HG03575 (cell line): Measurements from ENCODE around the gene GFRA3.
"Not testable (repeated sequence)": the region's sequence is repeated elsewhere in the genome, so short reads cannot be mapped to it uniquely, and the experiment has no call there.

ENCODE experiments used
- ATAC-seq: cut with Tn5 transposase; IDR thresholded peaks from one replicate; pipeline ENCODE4 v1.9.1; 2021; ENCODE audit not compliant: unreplicated experiment, insufficient number of reproducible peaks, low FRiP score; ENCODE audit errors: extremely low read depth

GFRA3 gene

DNA sequence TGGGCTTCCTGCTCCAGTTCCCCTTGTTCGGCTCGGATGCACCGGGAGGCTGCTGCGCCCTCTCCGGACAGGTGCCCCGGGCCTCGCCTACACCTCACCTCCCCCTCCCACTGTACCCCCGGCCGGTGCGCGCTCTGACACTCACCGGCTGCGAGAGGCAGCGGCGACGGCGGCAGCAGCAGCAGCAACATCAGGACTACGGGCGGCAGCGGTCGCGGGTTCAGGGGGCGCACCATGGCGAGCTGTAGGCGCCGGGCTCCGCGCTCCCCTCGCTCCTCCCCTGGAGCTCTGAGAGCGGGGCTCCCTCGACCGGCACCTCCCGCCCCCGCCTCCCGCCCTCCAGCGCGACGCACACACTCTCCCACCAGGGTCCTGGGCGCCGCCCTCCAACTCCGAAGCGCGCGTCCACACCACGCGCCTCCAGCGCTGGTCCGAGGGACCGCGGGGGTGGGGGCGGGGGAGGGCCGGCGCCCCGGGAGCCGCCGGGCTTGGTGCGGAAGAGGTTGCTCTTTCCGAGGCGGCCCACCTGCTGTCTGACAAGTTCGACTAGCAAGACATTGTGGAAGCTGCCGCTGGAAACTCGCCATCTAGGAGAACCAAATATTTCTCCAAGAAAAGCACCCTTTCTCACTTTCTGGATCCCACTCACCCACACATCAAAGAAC is at the start of gene GFRA3:
GFRA3 (minus strand) TSS at position 433 of the 665 bp plus-strand sequence; CDS start at position 236, 197 bp downstream.
- no peak for ATAC-seq

- ATAC-seq = not testable (repeated sequence)
Measured at GRCh38 chr5:138318211-138318610, 43.8 kb upstream of the GFRA3 start.

GRCh38 chr5:138316355-138316754 is 41.9 kb upstream of the GFRA3 start:
- ATAC-seq = no peak

DNA sequence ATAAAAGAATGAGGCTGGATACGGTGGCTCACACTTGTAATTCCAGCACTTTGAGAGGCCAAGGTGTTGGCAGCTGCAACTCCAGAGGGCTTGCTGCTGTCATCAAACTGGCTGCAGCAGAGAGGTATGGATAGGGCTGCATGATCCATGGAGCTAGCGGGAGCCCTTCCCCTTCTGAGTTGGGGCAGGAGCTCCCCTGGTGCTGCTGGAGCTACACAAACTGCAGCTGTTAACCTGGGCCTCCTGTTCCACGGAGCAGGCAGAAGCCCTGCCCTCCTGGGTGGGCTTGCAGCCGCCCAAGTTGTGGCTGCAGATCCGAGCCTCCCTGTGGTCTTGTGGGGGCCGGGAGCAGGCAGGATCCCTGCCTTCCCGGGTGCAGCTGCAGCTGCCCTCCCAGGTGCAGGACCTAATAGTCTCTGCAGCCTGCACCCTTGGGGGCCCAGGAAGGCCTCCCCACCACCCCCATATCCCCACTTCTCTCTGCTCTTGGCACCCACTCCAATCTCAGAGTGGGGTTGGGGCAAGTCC is 41.4 kb upstream of the GFRA3 start:
- ATAC-seq = no peak

- ATAC-seq = no peak
Measured at GRCh38 chr5:138305797-138306196, 31.4 kb upstream of the GFRA3 start.

DNA sequence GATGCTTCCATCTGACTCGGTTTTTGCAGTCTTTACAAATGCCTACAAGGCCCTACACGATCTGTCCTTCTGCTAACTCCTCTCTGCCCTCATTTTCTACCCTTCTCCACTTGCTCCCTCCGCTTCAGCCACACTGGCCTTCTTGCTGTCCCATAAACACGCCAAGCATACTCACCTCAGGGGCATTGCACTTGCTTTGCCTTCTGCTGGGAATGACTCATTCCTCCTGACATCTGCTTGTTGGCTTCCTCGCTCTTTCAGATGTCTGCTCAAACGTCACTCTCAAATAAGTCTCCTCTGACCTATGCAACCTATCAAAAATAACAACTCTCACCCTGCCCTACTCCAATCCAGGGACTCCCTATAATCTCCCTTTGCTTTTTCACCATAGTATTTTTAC is 29.0 kb upstream of the GFRA3 start:
- no peak for ATAC-seq

- ATAC-seq = no peak
Measured at GRCh38 chr5:138289296-138289695, 14.9 kb upstream of the GFRA3 start.

DNA sequence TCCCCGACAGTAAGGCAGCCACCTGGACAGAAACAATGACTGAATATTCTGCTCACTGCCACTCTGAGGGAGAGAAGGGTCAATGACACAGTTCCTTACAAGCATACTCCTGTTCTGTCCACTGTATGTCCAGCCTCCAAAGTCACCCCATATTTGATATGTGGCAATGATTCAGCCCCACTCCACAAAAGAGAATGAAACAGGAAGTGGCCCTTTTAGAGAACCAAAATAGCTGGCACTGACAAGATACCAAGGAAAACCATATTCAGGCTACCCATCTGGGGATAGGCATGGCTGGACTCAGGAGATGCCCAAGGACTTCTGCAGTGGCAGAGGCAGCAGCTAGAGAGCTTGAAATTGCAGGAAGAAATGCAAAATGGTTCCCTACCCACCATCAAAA is 12.8 kb upstream of the GFRA3 start:
- no peak for ATAC-seq

DNA sequence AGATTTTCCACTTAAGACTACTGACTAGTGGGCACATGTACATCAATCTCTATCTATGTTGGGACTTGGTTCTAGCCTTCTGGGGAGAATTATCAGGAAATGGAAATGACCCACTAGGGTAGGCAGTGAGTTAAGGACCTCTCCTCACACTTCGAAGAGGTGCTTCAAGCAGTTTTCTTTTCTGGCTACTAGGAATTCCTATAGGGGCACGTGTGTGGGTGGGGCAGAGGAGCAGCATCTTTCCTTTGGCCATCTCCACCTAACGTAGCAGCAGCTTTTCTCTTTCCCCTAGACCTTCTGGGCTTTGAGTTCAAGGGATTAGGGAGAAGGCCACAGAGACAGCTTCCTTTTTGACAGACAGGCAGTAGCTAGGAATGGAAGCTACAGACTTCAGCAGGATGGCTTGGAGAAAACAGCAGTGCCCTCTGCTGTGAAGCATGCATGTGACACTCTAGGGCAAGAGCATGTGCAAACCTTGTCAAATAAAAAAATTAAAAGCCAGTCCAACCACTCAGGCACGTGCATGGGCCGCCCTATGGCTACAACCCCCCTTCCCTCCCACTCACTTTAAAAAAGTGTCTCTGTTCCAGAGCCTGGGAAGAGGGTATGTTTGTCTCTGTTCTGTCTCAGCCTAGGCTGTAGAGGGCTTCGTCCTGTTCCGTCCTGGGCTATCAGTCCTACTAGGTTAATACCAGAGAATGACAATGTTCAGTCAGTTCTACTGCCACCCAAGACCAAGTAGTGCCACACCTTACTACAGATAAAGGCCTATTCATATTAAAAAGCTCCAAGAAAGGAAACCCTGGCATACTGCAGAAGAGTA is 8.7 kb upstream of the GFRA3 start:
- ATAC-seq = no peak

- no peak for ATAC-seq
Measured at GRCh38 chr5:138280915-138281314, 6.5 kb upstream of the GFRA3 start.

GRCh38 chr5:138276402-138277054 is 2.1 kb upstream of the GFRA3 start:
- ATAC-seq = no peak

- no peak for ATAC-seq
Measured at GRCh38 chr5:138275895-138276294, 1.5 kb upstream of the GFRA3 start.

GRCh38 chr5:138275379-138275782 is 960 bp upstream of the GFRA3 start:
- ATAC-seq = no peak

DNA sequence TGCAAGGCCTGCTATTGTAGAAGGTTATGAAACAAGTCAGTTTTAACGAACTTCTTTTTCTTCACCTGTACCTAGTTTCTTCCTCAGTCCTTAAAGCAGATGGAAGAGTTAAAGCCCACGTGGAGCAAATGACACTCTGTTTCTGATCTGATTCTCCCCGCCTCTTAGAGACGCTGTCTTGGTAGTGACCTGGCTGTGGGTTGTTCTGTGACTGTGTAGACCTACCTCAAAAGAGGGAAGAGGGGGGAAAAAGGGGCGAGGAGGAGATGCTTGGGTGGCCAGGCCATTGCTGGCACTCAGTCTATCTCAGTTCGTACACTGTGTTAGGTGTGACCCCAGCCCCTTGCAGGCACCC is 610 bp downstream of the GFRA3 start:
- no peak for ATAC-seq

DNA sequence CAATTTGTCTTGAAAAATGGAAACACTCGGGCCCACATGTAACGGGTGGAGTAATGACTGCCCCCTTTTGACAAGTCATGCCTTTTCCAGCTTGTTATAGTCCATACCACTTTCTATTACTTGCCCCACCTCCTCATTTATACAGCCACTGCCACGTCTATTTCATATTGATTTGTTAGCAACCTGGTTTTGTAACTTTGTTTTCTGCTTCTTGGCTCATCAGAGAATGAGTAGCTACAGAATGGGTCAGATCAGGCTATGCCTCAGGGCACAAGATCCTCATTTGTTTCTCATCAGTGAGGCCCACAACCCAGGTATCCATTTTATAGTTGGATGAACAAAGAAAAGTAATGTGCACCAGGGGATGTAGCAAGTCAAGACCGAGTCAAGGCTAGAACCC is 1.7 kb downstream of the GFRA3 start:
- no peak for ATAC-seq

DNA sequence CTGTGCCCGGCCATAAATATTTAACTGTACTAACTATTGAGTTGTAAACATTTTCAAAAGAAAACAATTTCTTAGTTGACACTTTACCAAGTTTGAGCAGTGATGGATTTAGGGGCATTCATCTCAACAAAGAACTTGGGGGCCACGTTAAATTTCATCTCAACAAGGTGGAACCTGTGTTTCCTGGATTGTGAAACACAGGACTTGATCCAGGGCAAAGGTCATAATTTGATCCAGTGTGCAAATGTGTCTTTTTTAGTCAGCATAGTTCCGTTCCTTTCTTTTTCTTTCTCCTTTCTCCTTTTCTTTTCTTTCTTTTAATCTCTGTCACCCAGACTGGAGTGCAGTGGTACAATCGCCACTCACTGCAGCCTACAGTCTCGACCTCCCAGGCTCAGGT is 3.1 kb downstream of the GFRA3 start:
- no peak for ATAC-seq

GRCh38 chr5:138264183-138264582 is 10.2 kb downstream of the GFRA3 start:
- no peak for ATAC-seq

DNA sequence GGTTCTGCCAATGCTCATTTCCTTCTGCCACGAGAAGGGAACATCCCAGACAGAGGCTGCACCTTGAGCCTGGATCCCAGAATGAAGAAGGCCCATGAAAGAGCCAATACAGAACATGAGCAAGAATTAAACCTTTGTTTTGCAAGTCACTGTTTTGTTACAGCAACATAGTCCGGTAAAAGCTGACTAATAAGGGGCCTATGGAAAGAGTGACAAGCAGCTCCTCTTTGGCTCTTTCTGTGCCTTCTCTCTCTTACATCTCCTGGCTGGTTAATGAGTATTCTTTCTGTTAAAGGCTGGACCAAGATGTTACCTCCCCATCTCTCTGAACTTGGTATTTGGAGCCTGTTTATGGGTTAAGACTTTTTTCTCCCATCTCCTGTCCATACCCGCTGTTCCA is 10.8 kb downstream of the GFRA3 start:
- no peak for ATAC-seq

GRCh38 chr5:138258704-138259292 is 15.6 kb downstream of the GFRA3 start:
- ATAC-seq = no peak

DNA sequence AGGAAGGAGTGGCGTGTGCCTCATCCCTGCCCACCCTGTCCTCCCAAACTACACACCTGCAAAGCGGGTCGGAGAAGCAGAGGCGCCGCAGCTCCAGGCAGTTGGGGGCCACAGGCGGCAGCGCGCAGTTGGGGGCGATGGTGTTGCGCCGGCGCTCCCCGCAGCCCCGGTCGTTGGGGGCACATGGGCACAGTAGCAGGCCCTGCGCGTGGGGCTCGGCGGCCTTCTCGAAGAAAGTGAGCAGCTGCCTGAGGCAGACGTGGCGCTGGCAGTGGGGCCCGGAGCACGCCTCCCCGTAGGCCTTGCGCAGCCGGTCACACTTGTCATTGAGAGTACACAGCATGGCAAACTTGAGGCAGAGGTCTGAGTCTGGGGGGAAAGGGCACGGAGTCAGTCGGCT is 16.8 kb downstream of the GFRA3 start:
- ATAC-seq = no peak
